GM18861 (cell line): ENCODE measurements around the gene MAPKAPK2.

ENCODE experiments used
- ATAC-seq: cut with Tn5 transposase; IDR thresholded peaks from one replicate; pipeline ENCODE4 v1.9.1; 2021; ENCODE audit not compliant: unreplicated experiment

MAPKAPK2 gene

GRCh38 chr1:206702260-206702659 lies 17.6 kb downstream of the MAPKAPK2 start:
- ATAC-seq = no peak

- no peak for ATAC-seq
Measured at GRCh38 chr1:206702803-206703202, 18.1 kb downstream of the MAPKAPK2 start.

- ATAC-seq = peak; percentile 51
Measured at GRCh38 chr1:206703661-206704060, 19.0 kb downstream of the MAPKAPK2 start.

GRCh38 chr1:206704226-206704625 lies 19.5 kb downstream of the MAPKAPK2 start:
- no peak for ATAC-seq

GRCh38 chr1:206705191-206705590 lies 20.5 kb downstream of the MAPKAPK2 start:
- ATAC-seq = no peak

- no peak for ATAC-seq
Measured at GRCh38 chr1:206705726-206706297, 21.1 kb downstream of the MAPKAPK2 start.

GRCh38 chr1:206706298-206706791 lies 21.6 kb downstream of the MAPKAPK2 start:
- no peak for ATAC-seq

- ATAC-seq = no peak
Measured at GRCh38 chr1:206706806-206707366, 22.2 kb downstream of the MAPKAPK2 start.

- no peak for ATAC-seq
Measured at GRCh38 chr1:206708058-206708457, 23.4 kb downstream of the MAPKAPK2 start.

GRCh38 chr1:206708882-206709281 lies 24.2 kb downstream of the MAPKAPK2 start:
- no peak for ATAC-seq

- no peak for ATAC-seq
Measured at GRCh38 chr1:206709322-206709721, 24.6 kb downstream of the MAPKAPK2 start.

- ATAC-seq = no peak
Measured at GRCh38 chr1:206709772-206710459, 25.2 kb downstream of the MAPKAPK2 start.

- no peak for ATAC-seq
Measured at GRCh38 chr1:206710460-206710823, 25.7 kb downstream of the MAPKAPK2 start.

GRCh38 chr1:206713070-206713469 lies 28.4 kb downstream of the MAPKAPK2 start:
- ATAC-seq = no peak

GRCh38 chr1:206713910-206714312 lies 29.2 kb downstream of the MAPKAPK2 start:
- ATAC-seq = no peak

GRCh38 chr1:206714331-206715058 lies 29.8 kb downstream of the MAPKAPK2 start:
- ATAC-seq = no peak

GRCh38 chr1:206715120-206715519 lies 30.4 kb downstream of the MAPKAPK2 start:
- no peak for ATAC-seq

GRCh38 chr1:206715552-206716158 lies 30.9 kb downstream of the MAPKAPK2 start:
- no peak for ATAC-seq

GRCh38 chr1:206716159-206716869 lies 31.6 kb downstream of the MAPKAPK2 start:
- ATAC-seq = no peak

GRCh38 chr1:206716870-206717673 lies 32.4 kb downstream of the MAPKAPK2 start:
- ATAC-seq = peak; percentile 53
